ENCODE measurements around the gene RPL27. TPM values are rescaled to one million over a fixed set of nuclear protein-coding genes. Genes with fewer than 3 reads are reported as not detected.
A peak's percentile ranks its signal among the peaks of the same experiment; 100 is the strongest.

Gene RPL27
- 1,595 and 1,663 TPM in 2 replicates for total RNA-seq (2012; rRNA removed)
- 2,806 and 4,622 TPM in 2 replicates for polyA plus RNA-seq (2012; rRNA removed)
- polyA plus RNA-seq (2012; cell fraction: cytosol; rRNA removed) = 1,884 and 2,403 TPM in 2 replicates
- polyA plus RNA-seq (2012; cell fraction: nucleus; rRNA removed; ENCODE audit: low replicate concordance) = 413 and 1,434 TPM in 2 replicates
- percentile 97 among the genes with signal in this experiment for Bru-seq, nascent RNA
- percentile 96 among the genes with signal in this experiment for BruChase-seq, experiment 1, labeled RNA remaining after a 6-hour chase
- percentile 91 among the genes with signal in this experiment for BruChase-seq, experiment 2, labeled RNA remaining after a 2-hour chase
- long read RNA-seq, transcript RPL27-208 (3 exons, 1,872 nt) = minor isoform, 16 of 528 reads
- long read RNA-seq, transcript RPL27-201 (5 exons, 505 nt) = major isoform, 292 of 528 reads
- long read RNA-seq, transcript RPL27-206 (4 exons, 730 nt) = minor isoform, 95 of 528 reads
- long read RNA-seq, partial matches to known transcripts = 119 of 528 reads
- long read RNA-seq, other reads (novel, unspliced or antisense) = 4 of 528 reads

- Histone ChIP-seq H4K20me1 (ENCODE audit: insufficient read depth, low read length) (peaks cover 30% of the 10 kb centered on the region; the same call in 1 of the 2 replicates), H3K4ac (ENCODE audit: low read depth, low read length) (peak within 1 kb of the TSS; percentile 94), H3K23ac (ENCODE audit: low read depth, low read length) (peak within 1 kb of the TSS; percentile 83), H2BK5ac (ENCODE audit: low read depth, low read length, poor library complexity, severe bottlenecking) (peak within 1 kb of the TSS; percentile 92), H3K9me1 (ENCODE audit: insufficient read depth, low read length) (0 out of 2 replicates have a peak, but pooled peaks cover 3% of the 10 kb centered on the region), H2AFZ (replicated peaks; ENCODE audit: low read length, poor library complexity) (peak within 1 kb of the TSS; percentile 87), H2BK15ac (ENCODE audit: low read depth, low read length) (no peak within 1 kb of the TSS; the same call in 2 of the 3 replicates), H2AK5ac (ENCODE audit: low read depth, low read length) (peak within 1 kb of the TSS; percentile 96), H3K4me2 (ENCODE audit: low read depth, low read length) (peak within 1 kb of the TSS; percentile 98), H3K14ac (replicated peaks; ENCODE audit: low read depth, low read length) (peak within 1 kb of the TSS; percentile 93), H3K9me3 (ENCODE audit: control insufficient read depth, insufficient read depth, low read length) (no peaks in the 10 kb centered on the region), H2AK9ac (replicated peaks; ENCODE audit: low read depth, low read length, poor library complexity) (peak within 1 kb of the TSS; percentile 79), H2BK120ac (ENCODE audit: low read depth, low read length) (peak within 1 kb of the TSS; percentile 48; the same call in 1 of the 2 replicates), H4K8ac (ENCODE audit: low read depth in 2 of 2, low read length in 2 of 2) (peak within 1 kb of the TSS; percentile 68 to 91), H4K91ac (ENCODE audit: insufficient read depth, low read depth, low read length) (peak within 1 kb of the TSS; percentile 73), H4K5ac (ENCODE audit: low read depth, low read length) (peak within 1 kb of the TSS; percentile 77), H3K27ac (ENCODE audit: insufficient read depth, low read length) (peak within 1 kb of the TSS; percentile 86), H3K4me3 (ENCODE audit: insufficient read depth, low read depth, low read length) (peak within 1 kb of the TSS; percentile 64), H2BK20ac (ENCODE audit: low read depth, low read length) (no peak within 1 kb of the TSS), H3K4me1 (ENCODE audit: control insufficient read depth, insufficient read depth, low read length) (peaks cover 6% of the 10 kb centered on the region), H3K36me3 (ENCODE audit: control insufficient read depth, insufficient read depth, low read length) (peaks cover 24% of the 10 kb centered on the region), H3K79me1 (ENCODE audit: low read depth in 1 of 2, low read length in 2 of 2) (peaks cover 12 to 45% of the 10 kb centered on the region in 2 experiments; a peak in 3 of 4 replicates), H3K9ac (ENCODE audit: low read depth, low read length) (peak within 1 kb of the TSS; percentile 91), H3K56ac (ENCODE audit: extremely low read depth, insufficient read depth, low read length) (peak within 1 kb of the TSS; percentile 88), H3K27me3 (ENCODE audit: control insufficient read depth, insufficient read depth, low read length) (no peaks in the 10 kb centered on the region), H3K18ac (ENCODE audit: low read depth, low read length) (peak within 1 kb of the TSS; percentile 5)
- dilution Hi-C loops (cut with HindIII; ENCODE audit: low sequenced_read_pairs, unreplicated experiment) = no loop called here
- ChIA-PET POLR2A (ENCODE audit: unreplicated experiment) (interaction anchor here (0.6 to 1.6 kb wide), 9 partner anchors 8 to 362 kb away, joined by 3 to 6 read pairs (median 5); partner anchors contain the start of genes IFI35, PTGES3L and RUNDC1), CTCF (interaction anchor here (0.6 to 1.9 kb wide), 9 partner anchors 11 to 320 kb away, joined by 3 to 9 read pairs (median 3); partner anchors contain the start of gene PTGES3L)
- 0% methylated on average over 22 of the region's 49 CpGs; no CpG with 5 or more reads in 1 of the 2 experiments for WGBS, 2 experiments (ENCODE audit: extremely low coverage in 2 of 2, insufficient read length in 1 of 2)
- intact Hi-C loops (cut with micrococcal nuclease) = loop anchor here (1.0 to 10.0 kb wide), 2 partner anchors 155 to 317 kb away; no protein-coding TSS in a partner anchor
- in situ Hi-C loops (cut with MboI; ENCODE audit: low sequenced_read_pairs) = loop anchor here (25.0 kb wide), 1 partner anchor 364 kb away; no protein-coding TSS in a partner anchor
- ATAC-seq (ENCODE audit: low read depth) (peak; percentile 95), DNase-seq (peak; percentile 100)
- BruUV-seq (replicated peaks) = TSS peak; percentile 74
- no peak for TF ChIP-seq CEBPB (IDR thresholded peaks at IDR 0.05; ENCODE audit: low read depth, low read length)
- peak; percentile 96 for TF ChIP-seq MXI1 (IDR thresholded peaks at IDR 0.05; ENCODE audit: borderline replicate concordance, low read depth, low read length)
- TF ChIP-seq USF2 (IDR thresholded peaks at IDR 0.05; ENCODE audit: low read depth, low read length) = peak; percentile 76
- peak; percentile 26; the same call in 1 of the 2 replicates for TF ChIP-seq NFE2L2 (IDR thresholded peaks at IDR 0.05; ENCODE audit: low read depth, low read length)
- no peak for TF ChIP-seq RCOR1 (IDR thresholded peaks at IDR 0.05; ENCODE audit: insufficient replicate concordance, low read length)
- peak; percentile 97 for TF ChIP-seq POLR2A (IDR thresholded peaks at IDR 0.05; ENCODE audit: low read depth, low read length)
- TF ChIP-seq RAD21 (IDR thresholded peaks at IDR 0.05; ENCODE audit: low read length) = peak; percentile 67
- peak; percentile 88 for TF ChIP-seq CTCF (conservative IDR thresholded peaks at IDR 0.05; ENCODE audit: low read depth, low read length)
- TF ChIP-seq ELK1 (IDR thresholded peaks at IDR 0.05; ENCODE audit: borderline replicate concordance, low read depth, low read length) = peak; percentile 70; the same call in 1 of the 2 replicates
Observed at GRCh38 chr17:42997984-42998938, at the start of gene RPL27. TSS of gene RPL27 (plus strand) at chr17:42998419. CDS start at chr17:42998751, 332 bp downstream.

Measured in IMR-90 (cell line).